Mononuclear cell (primary cell): ENCODE measurements around the gene BPGM. TPM values are rescaled to one million over a fixed set of nuclear protein-coding genes. Genes with fewer than 3 reads are reported as not detected.

Experiments used
- H3K27me3 ChIP-seq: 2 replicates; pipeline ENCODE4 v1.6.0; 2011; ENCODE audit warnings: low read length, control low read depth; ENCODE audit not compliant: insufficient read depth
- H3K4me1 ChIP-seq: 2 replicates; pipeline ENCODE4 v1.5.1; 2011; ENCODE audit warnings: mild to moderate bottlenecking, low read length, control low read depth; ENCODE audit not compliant: insufficient read depth
- H3K4me3 ChIP-seq: 2 replicates; pipeline ENCODE4 v1.5.1; 2011; ENCODE audit warnings: mild to moderate bottlenecking, low read length, moderate library complexity
- H3K9me3 ChIP-seq: 2 replicates; pipeline ENCODE4 v1.5.1; 2011; ENCODE audit warnings: low read depth, mild to moderate bottlenecking, control low read depth, low read length
- total RNA-seq: library from RNA; depleted of rRNA; stranded (reverse); fragments of >200 nt; gene quantifications from one replicate; pipeline ENCODE4 v1.2.3, GENCODE V29; 2012

Gene BPGM
- total RNA-seq, 1 donor, result 20.8 TPM

DNA sequence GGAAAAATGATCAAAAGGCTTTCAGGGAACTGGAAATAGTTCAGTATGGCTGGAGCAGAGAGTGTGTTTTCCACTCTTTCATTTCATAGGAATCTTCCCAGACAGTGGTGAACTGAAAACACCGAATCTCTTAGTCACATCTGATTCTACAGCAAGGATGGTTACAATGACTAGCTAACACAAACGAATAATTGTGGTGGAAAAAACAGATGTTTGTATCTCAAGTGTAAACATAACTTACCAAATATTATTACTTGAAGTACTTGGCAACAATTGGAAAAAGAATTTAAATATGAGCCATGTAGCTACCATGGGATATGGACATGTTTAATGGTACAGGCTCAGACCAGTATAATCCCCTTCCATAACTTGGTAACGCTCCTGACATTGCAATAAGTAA is 21.1 kb upstream of the BPGM start:
- Histone ChIP-seq H3K27me3 (peaks cover 31% of the 10 kb centered on the region), H3K4me3 (no peak overlapping the region), H3K9me3 (no peaks in the 10 kb centered on the region), H3K4me1 (no peaks in the 10 kb centered on the region)

DNA sequence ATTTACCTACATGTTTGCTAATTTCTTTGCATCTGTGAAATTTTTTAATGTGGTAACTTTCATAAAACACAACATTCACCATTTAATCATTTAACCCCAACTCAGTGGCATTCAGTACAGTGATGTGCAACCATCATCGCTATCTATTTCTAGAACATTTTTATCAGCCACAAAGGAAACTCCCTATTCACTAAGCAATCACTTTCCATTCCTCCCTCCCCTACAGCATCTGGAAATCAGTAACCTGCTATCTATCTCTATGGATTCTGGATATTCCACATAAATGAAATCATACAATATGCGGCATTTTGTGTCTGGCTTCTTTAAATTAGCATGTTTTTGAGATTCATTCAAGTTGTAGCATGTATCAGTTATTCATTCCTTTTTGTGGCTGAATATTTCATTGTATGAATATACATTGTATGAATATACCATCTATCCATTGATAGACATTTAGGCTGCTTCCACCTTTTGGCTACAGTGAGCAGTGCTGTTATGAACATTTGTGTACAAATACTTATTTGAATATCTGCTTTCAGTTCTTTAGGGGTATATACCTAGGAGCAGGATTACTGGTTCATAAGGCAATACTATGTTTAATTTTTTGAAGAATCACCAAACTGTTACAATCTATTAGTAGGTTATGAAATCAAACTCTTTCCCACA is 19.4 kb upstream of the BPGM start:
- H3K9me3 ChIP-seq, result no peaks in the 10 kb centered on the region
- H3K27me3 ChIP-seq, result peaks cover 31% of the 10 kb centered on the region
- H3K4me1 ChIP-seq, result no peaks in the 10 kb centered on the region
- no peak overlapping the region for H3K4me3 ChIP-seq

DNA sequence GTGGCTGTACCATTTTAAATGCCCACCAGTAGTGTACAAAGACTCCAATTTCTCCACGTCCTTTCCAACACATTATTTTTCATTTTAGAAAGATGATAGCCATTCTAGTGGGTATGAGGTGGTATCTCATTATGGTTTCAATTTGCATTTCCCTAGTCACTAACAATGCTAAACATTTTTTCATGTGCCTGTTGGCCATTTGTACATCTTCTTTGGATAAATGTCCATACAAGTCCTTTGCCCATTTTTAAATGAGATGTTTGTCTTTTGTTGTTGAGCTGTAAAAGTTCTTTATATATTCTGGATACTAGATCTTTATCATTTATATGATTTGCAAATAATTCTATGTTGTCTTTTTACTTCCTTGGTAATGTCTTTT is 18.9 kb upstream of the BPGM start:
- Histone ChIP-seq H3K4me1 (no peaks in the 10 kb centered on the region), H3K27me3 (peaks cover 31% of the 10 kb centered on the region), H3K4me3 (no peak overlapping the region), H3K9me3 (no peaks in the 10 kb centered on the region)

DNA sequence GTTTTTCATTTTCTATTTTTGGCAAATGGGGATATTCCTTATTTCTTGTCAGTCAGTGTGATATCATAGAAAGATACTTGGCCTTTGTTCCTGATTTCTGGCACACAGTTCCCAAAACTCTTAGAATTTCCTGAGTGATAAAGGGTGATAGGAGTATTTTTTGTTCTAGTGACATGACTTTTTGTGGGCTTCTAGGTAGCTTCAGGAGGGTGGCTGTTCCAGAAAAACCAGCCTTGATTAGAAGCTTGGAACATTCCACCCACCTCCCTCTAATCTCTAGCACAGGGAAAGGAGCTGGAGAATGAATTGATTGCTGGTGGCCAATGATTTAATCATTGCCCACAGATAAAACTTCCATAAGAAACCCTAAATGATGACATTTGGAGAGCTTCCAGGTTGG is 17.2 kb upstream of the BPGM start:
- Histone ChIP-seq H3K4me3 (no peak overlapping the region), H3K27me3 (peaks cover 26% of the 10 kb centered on the region), H3K4me1 (no peaks in the 10 kb centered on the region), H3K9me3 (no peaks in the 10 kb centered on the region)

DNA sequence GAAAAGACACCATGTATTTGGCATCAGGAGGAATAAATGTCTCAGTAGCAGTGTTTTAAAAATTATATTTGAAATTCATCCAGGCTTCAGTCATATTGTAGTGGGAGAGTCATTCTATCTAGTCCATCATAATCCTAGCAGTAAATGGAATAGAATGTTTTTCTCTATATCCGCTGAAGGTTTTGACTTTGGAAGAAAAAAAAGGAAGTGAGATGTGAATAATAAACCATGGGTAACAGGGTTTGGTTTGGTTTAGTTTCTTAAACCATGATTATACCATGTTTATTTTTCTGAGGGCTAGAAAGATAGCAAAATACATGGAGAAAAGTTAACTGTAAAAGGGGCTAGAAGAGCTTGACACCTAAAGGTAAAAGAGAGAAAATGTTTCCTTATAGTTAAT is 16.4 kb upstream of the BPGM start:
- Histone ChIP-seq H3K9me3 (no peaks in the 10 kb centered on the region), H3K27me3 (peaks cover 25% of the 10 kb centered on the region), H3K4me1 (no peaks in the 10 kb centered on the region), H3K4me3 (no peak overlapping the region)

DNA sequence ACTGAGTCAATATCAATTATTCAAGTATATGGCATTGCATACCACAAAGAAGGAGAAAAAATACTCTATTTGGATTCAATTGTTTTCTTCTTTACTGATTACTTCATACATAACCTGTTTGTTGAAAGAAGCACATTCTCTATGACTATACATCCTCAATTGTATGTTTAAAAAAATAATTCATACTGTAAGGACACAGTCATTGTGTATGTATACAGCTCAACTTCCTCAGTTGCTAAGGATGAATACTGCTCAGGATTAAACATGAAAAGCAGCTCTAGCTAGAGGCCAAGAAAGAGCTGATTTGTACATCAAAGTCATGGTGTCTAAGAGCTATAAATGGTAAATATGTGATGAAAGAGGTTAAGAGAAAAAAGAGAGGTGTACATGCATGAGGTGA is 15.8 kb upstream of the BPGM start:
- Histone ChIP-seq H3K27me3 (peaks cover 24% of the 10 kb centered on the region), H3K4me1 (peaks cover 3% of the 10 kb centered on the region), H3K4me3 (no peak overlapping the region), H3K9me3 (no peaks in the 10 kb centered on the region)

DNA sequence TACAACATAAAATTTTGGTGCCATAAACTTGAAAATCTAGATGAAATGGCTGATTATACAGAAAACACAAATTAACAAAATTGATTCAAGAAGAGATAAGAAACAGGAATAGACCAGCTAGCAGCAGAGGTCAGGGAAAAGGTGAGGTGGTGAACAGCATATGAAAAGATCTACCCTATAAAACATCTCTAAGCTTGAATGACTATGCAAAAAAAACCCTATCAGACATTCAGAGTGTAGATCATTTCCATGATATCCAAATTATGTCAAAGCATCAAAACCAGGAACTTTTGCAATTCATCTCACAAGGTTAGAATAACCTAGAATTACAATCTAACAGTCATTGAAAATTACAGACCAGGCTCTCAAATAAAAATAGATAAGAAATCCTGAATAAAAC is 14.6 kb upstream of the BPGM start:
- Histone ChIP-seq H3K9me3 (no peaks in the 10 kb centered on the region), H3K4me3 (no peak overlapping the region), H3K27me3 (peaks cover 16% of the 10 kb centered on the region), H3K4me1 (peaks cover 3% of the 10 kb centered on the region)

DNA sequence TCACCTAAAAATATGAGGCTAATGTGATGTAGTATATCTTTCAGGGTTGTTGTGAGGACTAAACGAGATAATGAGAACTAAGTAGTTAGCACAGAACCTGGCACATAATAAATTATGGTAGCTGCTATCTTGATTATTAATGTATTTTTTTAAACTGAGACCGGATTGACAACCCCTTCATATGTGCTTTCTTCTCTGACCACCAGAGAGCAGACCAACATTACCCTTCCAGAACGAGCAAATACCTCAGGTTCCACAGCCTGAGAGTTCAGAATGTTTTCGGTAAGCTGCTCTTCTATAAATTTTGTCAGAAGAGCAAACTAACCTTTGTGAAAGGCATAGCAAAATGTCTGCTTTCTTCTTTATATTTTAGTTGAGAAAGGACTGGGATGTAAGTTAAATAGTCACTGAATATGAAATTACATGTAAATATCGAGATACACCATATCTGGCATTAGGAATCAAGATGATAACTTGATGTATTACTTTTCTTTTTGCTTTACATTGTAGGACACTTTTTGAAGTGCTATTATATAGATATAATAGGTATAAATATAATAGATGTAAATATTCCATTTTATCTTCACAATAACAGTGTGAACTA is 13.6 kb upstream of the BPGM start:
- H3K4me3 ChIP-seq, result no peak overlapping the region
- H3K27me3 ChIP-seq, result peaks cover 14% of the 10 kb centered on the region
- no peaks in the 10 kb centered on the region for H3K9me3 ChIP-seq
- peaks cover 7% of the 10 kb centered on the region for H3K4me1 ChIP-seq

DNA sequence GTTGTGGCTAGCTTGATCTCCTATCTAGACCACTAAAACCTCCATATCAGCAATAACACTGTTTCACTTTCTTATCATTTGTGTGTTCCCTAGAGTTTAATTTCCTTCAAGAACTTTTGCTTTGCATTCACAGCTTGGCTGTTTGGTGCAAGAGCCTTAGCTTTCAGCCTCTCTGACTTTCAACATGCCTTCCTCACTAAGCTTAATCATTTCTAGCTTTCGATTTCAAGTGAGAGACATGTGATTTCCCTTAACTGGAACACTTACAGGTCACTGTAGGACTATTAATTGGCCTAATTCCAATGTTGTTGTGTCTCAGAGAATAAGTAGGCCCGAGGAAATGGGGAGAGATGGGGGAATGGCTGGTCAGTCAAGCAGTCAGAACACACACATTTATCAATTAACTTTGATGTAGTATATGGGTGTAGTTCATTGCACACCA is 10.6 kb upstream of the BPGM start:
- Histone ChIP-seq H3K4me1 (peaks cover 7% of the 10 kb centered on the region), H3K4me3 (no peak overlapping the region), H3K9me3 (no peaks in the 10 kb centered on the region)

DNA sequence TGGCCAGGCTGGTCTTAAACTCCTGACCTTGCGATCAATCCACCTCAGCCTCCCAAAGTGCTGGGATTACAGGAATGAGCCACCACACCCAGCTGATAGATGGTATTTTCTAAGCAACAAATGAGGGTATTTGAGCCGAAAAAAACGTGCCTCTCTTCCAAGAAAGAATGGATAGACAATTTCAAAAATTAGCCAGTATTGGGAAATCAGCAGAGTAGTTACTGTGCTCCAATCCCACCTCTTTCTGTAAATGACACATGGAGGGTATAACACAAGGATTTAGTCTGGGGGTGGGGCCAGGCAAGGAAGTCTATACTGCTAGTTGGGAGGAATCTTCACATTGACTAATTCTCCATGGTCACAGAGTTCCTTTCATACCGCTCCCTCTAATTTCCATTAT is 9.2 kb upstream of the BPGM start:
- peaks cover 7% of the 10 kb centered on the region for H3K4me1 ChIP-seq
- no peak overlapping the region for H3K4me3 ChIP-seq
- no peaks in the 10 kb centered on the region for H3K9me3 ChIP-seq
- no peaks in the 10 kb centered on the region for H3K27me3 ChIP-seq

More for the DNA sequence above, 10.6 kb upstream of the BPGM start:
- H3K27me3 ChIP-seq, result no peaks in the 10 kb centered on the region

DNA sequence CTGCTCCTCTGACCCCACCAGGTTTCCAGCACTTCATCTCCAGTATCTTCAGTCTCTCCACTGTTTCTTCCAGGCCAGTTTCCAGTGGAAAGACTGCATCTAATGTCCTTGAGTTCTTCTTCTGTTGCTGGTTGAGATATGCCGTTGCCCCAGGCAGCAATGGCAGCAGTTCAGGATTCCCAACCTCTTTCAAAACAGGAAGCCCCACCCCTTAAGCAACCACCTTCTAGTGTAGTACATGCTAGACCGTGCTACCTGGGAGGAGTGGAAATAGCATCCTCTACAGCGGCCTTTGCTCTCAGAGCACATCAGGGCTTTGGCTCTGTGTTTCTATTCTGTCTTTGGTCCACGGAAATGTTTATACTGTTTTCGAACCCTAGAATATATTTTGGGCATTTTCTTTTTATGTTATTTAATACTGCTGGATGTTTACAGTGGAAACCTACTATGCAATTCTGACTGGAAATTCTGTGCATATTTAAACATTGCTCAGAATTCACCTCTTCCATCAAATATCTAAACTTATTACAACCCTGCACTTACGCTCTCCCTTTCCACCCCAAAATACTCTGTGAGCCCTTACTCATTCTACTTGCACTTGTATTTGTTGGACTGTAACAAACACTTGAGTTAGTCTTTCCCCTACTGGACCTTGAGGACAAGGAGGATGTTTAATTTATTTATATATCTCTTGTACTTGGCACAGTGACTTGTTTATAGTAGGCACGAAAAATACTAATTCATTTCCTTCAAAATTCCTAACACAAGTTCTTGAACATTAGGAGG is 8.5 kb upstream of the BPGM start:
- H3K4me3 ChIP-seq, result no peak overlapping the region
- no peaks in the 10 kb centered on the region for H3K9me3 ChIP-seq
- H3K27me3 ChIP-seq, result no peaks in the 10 kb centered on the region
- H3K4me1 ChIP-seq, result peaks cover 7% of the 10 kb centered on the region

DNA sequence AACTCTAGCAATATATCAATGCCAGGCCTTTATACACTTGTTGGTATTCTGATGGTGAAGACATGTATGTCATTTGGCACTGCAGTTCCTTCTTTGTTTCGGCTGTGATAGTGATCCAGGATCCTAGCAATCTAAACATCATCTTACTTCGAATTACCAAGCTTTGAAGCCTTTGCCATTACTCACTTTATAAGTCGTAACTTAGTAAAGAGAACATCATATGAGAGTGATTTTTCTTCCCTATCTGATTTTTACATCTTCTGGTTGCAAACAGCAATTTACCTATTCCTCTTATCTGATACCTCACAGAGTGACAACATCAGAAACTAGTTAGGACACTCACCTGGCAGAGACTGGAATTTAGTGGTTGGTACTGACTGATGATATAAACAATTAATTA is 7.6 kb upstream of the BPGM start:
- H3K4me1 ChIP-seq, result peaks cover 7% of the 10 kb centered on the region
- no peak overlapping the region for H3K4me3 ChIP-seq
- no peaks in the 10 kb centered on the region for H3K9me3 ChIP-seq
- no peaks in the 10 kb centered on the region for H3K27me3 ChIP-seq

DNA sequence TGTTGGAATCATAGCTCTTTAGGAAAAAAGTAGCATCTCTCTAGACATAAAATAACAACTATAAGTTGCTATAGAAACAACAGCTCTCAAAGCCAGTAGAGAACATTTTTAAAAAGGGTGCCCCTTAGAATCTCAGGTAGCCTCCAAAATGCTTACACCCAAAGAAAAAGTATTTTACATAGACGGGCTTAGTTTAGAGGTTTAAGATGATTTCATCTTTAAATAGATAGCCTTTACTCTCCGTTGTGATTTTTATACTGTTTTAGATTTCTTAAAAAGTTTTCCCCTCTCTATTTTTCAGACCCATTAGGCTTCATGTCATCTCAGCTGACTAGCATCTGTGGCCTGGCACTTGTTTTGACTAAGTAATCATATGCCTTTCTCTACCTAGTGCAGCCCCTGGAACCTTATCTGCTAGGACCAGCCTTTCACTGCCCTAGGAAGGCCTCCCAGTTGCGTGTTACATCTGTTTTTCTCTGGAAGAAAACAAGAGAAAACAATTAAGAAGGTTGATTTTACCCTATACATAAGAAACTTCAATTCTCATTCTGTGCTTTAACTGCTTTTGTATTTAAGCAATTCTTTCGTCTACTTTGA is 6.9 kb upstream of the BPGM start:
- Histone ChIP-seq H3K4me1 (peaks cover 7% of the 10 kb centered on the region), H3K9me3 (no peaks in the 10 kb centered on the region), H3K4me3 (no peak overlapping the region), H3K27me3 (no peaks in the 10 kb centered on the region)

DNA sequence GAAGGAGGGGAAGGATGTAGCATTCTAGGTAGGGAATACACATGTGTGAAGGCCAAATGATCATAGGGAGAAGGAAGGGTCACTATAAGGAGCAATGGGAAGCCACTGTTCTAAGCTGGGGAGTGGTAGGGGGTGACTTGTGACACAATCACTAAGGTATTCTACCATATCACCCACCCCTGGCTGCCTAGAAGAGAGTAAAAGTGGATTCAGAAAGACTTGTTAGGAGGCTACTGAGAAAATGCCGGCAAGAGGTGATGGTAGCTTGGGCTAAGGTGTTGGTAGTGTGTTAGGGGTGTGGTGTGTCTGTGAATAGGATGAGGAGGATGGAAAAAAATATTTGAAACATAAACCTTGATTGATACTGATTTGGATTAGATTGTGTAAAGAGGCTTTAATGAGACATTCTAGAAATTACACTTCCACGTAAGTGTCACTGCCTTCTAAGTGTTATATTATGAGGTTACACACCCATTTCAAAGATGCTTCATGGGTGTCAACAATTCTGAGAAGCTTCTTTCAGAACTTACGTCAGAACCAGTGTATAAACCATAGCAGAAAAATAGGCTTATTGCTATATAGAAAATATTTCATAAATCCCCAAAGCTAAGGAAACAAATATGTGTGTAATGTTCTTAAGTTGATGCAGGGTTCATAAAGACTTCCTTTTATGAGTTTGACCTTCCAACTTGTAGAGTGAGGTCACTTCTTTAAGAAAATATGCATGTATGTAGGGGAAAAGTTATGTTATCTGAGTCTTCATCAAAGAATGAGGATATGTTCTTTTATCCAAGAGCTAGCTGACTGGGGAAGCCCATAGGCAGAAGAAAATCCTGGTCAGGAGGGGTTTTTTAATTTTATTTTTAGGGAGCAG is 5.6 kb upstream of the BPGM start:
- no peaks in the 10 kb centered on the region for H3K9me3 ChIP-seq
- no peaks in the 10 kb centered on the region for H3K27me3 ChIP-seq
- H3K4me3 ChIP-seq, result no peak overlapping the region
- H3K4me1 ChIP-seq, result peaks cover 15% of the 10 kb centered on the region
